GM12878 (cell line): ENCODE results near the gene CHST8. TPM values are rescaled to one million over a fixed set of nuclear protein-coding genes. Genes with fewer than 3 reads are reported as not detected.
"Not testable (repeated sequence)": the region's sequence is repeated elsewhere in the genome, so short reads cannot be mapped to it uniquely, and the experiment has no call there.

Experiments used
- ATAC-seq: fragments of 200-7000 bp; cut with Tn5 transposase; 3 replicates; pipeline ENCODE4 v1.9.1; 2020; ENCODE audit warnings: mild to moderate bottlenecking, moderate library complexity
- BruUV-seq: library from RNA; stranded (reverse); fragments of 400-500 nt; replicated peaks from 2 replicates; lab custom pipeline; 2021; lab: Mats Ljungman, UMichigan
- CTCF ChIA-PET: fragments of 300-600 bp; sonication (Branson Sonifier 250); formaldehyde crosslinking; extraction: SDS; loops from one replicate; lab custom pipeline; 2021; ENCODE audit warnings: inconsistent platforms; lab: Yijun Ruan, JAX
- POLR2A ChIA-PET: fragments of 350-600 bp; formaldehyde crosslinking; extraction: SDS; loops from one replicate; lab custom pipeline; 2021; ENCODE audit warnings: inconsistent platforms; lab: Charles Lee
- RAD21 ChIA-PET: fragments of 300-600 bp; sonication (Branson Sonifier 250); formaldehyde crosslinking; loops from one replicate; lab custom pipeline; 2023; ENCODE audit warnings: antibody characterized with exemption; ENCODE audit not compliant: unreplicated experiment; lab: Charles Lee
- SMC1A ChIA-PET: fragments of 300-600 bp; sonication (Branson Sonifier 250); formaldehyde crosslinking; loops from one replicate; lab custom pipeline; 2023; ENCODE audit not compliant: unreplicated experiment, uncharacterized antibody; lab: Charles Lee
- DNase-seq: peaks from one replicate; pipeline ENCODE4 v3.0.0-alpha.2; 2011; ENCODE audit warnings: low read depth, low spot score
- FAIRE-seq: peaks from 3 replicates; lab custom pipeline; 2011; peaks lifted over from hg19 to GRCh38; lab: Jason Lieb, UNC
- H2AFZ ChIP-seq: 2 replicates; pipeline ENCODE4 v1.6.0; 2011; ENCODE audit warnings: low read depth, low read length, control low read depth; ENCODE audit not compliant: control insufficient read depth
- H3K27ac ChIP-seq: 2 replicates; pipeline ENCODE4 v1.5.1; 2011; ENCODE audit warnings: control low read depth; ENCODE audit not compliant: control insufficient read depth, insufficient read depth
- H3K27me3 ChIP-seq, 2 experiments: replicated peaks in 1 of 2; 2 replicates each; pipeline versions ENCODE4 v1.6.0 to v1.6.1; 2011; ENCODE audit warnings: low read length in 1 of 2; ENCODE audit not compliant: control insufficient read depth in 2 of 2, insufficient read depth in 2 of 2
- H3K36me3 ChIP-seq, 2 experiments: 2 replicates each; pipeline ENCODE4 v1.5.1; 2011; ENCODE audit warnings: low read length in 1 of 2; ENCODE audit not compliant: control insufficient read depth in 2 of 2, insufficient read depth in 2 of 2
- H3K4me1 ChIP-seq: 2 replicates; pipeline ENCODE4 v1.6.1; 2011; ENCODE audit warnings: mild to moderate bottlenecking, low read length, moderate library complexity, mixed read lengths; ENCODE audit not compliant: control insufficient read depth, insufficient read depth
- H3K4me2 ChIP-seq: 2 replicates; pipeline ENCODE4 v1.6.0; 2011; ENCODE audit warnings: control low read depth; ENCODE audit not compliant: control insufficient read depth, insufficient read depth
- H3K4me3 ChIP-seq: fragments of 200-600 bp; sonication (generic); 2 replicates; pipeline ENCODE4 v1.5.1; 2016
- H3K79me2 ChIP-seq: 2 replicates; pipeline ENCODE4 v1.6.0; 2011; ENCODE audit warnings: low read length; ENCODE audit not compliant: control insufficient read depth, insufficient read depth
- H3K9ac ChIP-seq: 2 replicates; pipeline ENCODE4 v1.8.0; 2011; ENCODE audit warnings: low read length, control low read depth, mixed read lengths; ENCODE audit not compliant: control insufficient read depth, insufficient read depth
- H3K9me3 ChIP-seq: replicated peaks from 3 replicates; pipeline ENCODE4 v1.5.1; 2011; ENCODE audit warnings: mild to moderate bottlenecking, low read length; ENCODE audit not compliant: control insufficient read depth, insufficient read depth
- H4K20me1 ChIP-seq: 2 replicates; pipeline ENCODE4 v1.6.0; 2011; ENCODE audit not compliant: control insufficient read depth, insufficient read depth
- CUX1 ChIP-seq: IDR thresholded peaks from 2 replicates; pipeline ENCODE4 v1.6.1; 2012; ENCODE audit warnings: improper control_type of control experiment, low read depth, low read length; ENCODE audit not compliant: insufficient replicate concordance
- ETV6 ChIP-seq, 2 experiments: fragments of 450-650 bp in 1 of 2; IDR thresholded peaks in 1 of 2; conservative IDR thresholded peaks in 1 of 2; 2 replicates each; pipeline ENCODE4 v1.6.1; 2014; ENCODE audit warnings: antibody characterized with exemption in 1 of 2, borderline replicate concordance in 1 of 2, low read depth in 1 of 2, mild to moderate bottlenecking in 1 of 2, moderate library complexity in 1 of 2
- TARDBP ChIP-seq: IDR thresholded peaks from 2 replicates; pipeline ENCODE4 v1.6.1; 2016; ENCODE audit warnings: borderline replicate concordance
- WGBS: methylation state at CpG from one replicate; pipeline ENCODE4 v1.1.6; 2016; ENCODE audit warnings: low lambda C conversion rate; ENCODE audit not compliant: insufficient replicate concordance, insufficient coverage; ENCODE audit errors: missing lambda C conversion rate; 5-methylcytosine and 5-hydroxymethylcytosine counted together
- in situ Hi-C: fragments of 300-500 bp; cut with MboI; formaldehyde crosslinking; loops from 9 replicates; pipeline ENCODE4 v1.14.3; 2018; ENCODE audit warnings: mixed read lengths
- intact Hi-C: fragments of 100-400 bp; cut with micrococcal nuclease; formaldehyde crosslinking; loops from one replicate; pipeline ENCODE4 v1.14.2; 2022; ENCODE audit not compliant: unreplicated experiment
- polyA plus RNA-seq, 11 experiments: library from polyadenylated mRNA; depleted of rRNA in 4 of 11; unstranded in 6 of 11; stranded (reverse) in 5 of 11; fragments of >200 nt; fragmentation: Nextera tagmentation in 4 of 11; fragmentation: Illumina TruSeq in 1 of 11; extraction: Ambion mirVana in 4 of 11; extraction: Trizol in 1 of 11; gene quantifications; 1 replicate in 1 of 11; 2 replicates in 10 of 11; pipeline versions ENCODE4 v1.2.1 to v1.2.3, GENCODE V29; 2011 to 2016; ENCODE audit warnings: inconsistent platforms in 2 of 11, missing spikeins in 2 of 11, low read depth in 1 of 11
- total RNA-seq, 4 experiments: library from RNA; depleted of rRNA in 3 of 4; stranded (reverse); fragments of >200 nt in 3 of 4; fragmentation: Illumina TruSeq in 1 of 4; extraction: Trizol in 1 of 4; gene quantifications; 2 replicates each; pipeline versions ENCODE4 v1.2.1 to v1.2.3, GENCODE V29; 2013 to 2021
- TF ChIP-seq, protein P1 (sequence below): fragments of 450-650 bp; IDR thresholded peaks from 2 replicates; pipeline ENCODE4 v1.6.1; 2017; ENCODE audit warnings: mild to moderate bottlenecking

CHST8 gene
- total and polyA plus RNA-seq, 10 of the 15 experiments (the other 5 are each of a cell fraction or from before 2014, with no cell fraction given): 0.06 TPM; not detected in 9

DNA sequence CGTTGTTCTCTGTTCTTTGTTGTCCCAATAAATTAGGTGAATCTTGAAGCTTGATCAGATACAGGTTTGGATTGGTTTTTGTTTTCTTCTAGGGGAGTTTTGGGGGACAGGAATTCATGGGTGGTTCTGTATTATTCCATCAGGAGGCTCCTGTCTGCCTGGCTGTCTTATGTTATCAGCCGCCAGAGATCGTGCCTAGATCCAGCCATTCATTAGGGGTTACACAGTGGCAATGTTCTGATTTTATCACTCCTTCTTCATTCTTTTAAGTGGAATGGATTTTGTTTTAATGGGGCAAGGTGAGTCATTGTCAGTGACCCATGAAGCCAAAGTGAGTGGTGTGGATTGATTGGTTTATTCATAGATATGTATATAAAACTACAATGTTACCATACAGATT, 71.9 kb downstream of the CHST8 start:
- TF ChIP-seq TARDBP (no peak), ETV6 (conservative IDR thresholded peaks at IDR 0.05 in 1 of 2, IDR thresholded peaks at IDR 0.05 in 1 of 2; ENCODE audit: borderline replicate concordance in 1 of 2, low read depth in 1 of 2) (no peak), CUX1 (no peak)
- TF ChIP-seq, protein P1, sequence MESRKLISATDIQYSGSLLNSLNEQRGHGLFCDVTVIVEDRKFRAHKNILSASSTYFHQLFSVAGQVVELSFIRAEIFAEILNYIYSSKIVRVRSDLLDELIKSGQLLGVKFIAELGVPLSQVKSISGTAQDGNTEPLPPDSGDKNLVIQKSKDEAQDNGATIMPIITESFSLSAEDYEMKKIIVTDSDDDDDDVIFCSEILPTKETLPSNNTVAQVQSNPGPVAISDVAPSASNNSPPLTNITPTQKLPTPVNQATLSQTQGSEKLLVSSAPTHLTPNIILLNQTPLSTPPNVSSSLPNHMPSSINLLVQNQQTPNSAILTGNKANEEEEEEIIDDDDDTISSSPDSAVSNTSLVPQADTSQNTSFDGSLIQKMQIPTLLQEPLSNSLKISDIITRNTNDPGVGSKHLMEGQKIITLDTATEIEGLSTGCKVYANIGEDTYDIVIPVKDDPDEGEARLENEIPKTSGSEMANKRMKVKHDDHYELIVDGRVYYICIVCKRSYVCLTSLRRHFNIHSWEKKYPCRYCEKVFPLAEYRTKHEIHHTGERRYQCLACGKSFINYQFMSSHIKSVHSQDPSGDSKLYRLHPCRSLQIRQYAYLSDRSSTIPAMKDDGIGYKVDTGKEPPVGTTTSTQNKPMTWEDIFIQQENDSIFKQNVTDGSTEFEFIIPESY: no peak
- no peaks in the 10 kb centered on the region for H3K36me3 ChIP-seq
- no TSS peak for BruUV-seq
- H3K4me3 ChIP-seq: no peak overlapping the region
- RAD21 ChIA-PET: no interaction called here
- WGBS: 16% methylated on average over 3 of the region's 3 CpGs
- SMC1A ChIA-PET: no interaction called here
- no peaks in the 10 kb centered on the region for H3K79me2 ChIP-seq
- no peaks in the 10 kb centered on the region for H3K27me3 ChIP-seq
- no peak overlapping the region for H3K9ac ChIP-seq
- CTCF ChIA-PET: no interaction called here
- POLR2A ChIA-PET: no interaction called here
- H4K20me1 ChIP-seq: no peaks in the 10 kb centered on the region
- ATAC-seq: no peak
- FAIRE-seq: no peak
- H3K4me1 ChIP-seq: no peaks in the 10 kb centered on the region
- intact Hi-C loops (no loop called here), in situ Hi-C loops (no loop called here)
- H3K4me2 ChIP-seq: no peak overlapping the region
- no peak overlapping the region for H3K27ac ChIP-seq
- DNase-seq: no peak
- no peaks in the 10 kb centered on the region for H3K9me3 ChIP-seq
- no peak overlapping the region for H2AFZ ChIP-seq

DNA sequence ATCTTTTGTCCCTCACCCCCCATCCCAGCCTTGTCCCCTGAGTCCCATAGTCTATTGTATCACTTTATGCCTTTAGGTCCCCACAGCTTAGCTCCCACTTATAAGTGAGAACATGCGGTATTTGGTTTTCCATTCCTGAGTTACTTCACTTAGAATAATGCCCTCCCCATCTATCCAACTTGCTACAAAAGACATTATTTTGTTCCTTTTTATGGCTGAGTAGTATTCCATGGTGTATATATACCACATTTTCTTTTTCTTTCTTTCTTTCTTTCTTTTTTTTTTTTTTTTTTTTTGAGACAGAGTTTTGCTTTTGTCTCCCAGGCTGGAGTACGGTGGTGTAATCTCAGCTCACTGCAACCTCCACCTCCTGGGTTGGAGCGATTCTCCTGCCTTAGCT, 73.8 kb downstream of the CHST8 start:
- H3K4me3 ChIP-seq, in situ Hi-C loops, FAIRE-seq, H2AFZ ChIP-seq, H3K4me1 ChIP-seq, ATAC-seq, H3K9me3 ChIP-seq, BruUV-seq, H3K27ac ChIP-seq, RAD21 ChIA-PET, H3K36me3 ChIP-seq, H3K27me3 ChIP-seq, DNase-seq, H3K79me2 ChIP-seq, H3K9ac ChIP-seq, H4K20me1 ChIP-seq, H3K4me2 ChIP-seq, SMC1A ChIA-PET, POLR2A ChIA-PET, intact Hi-C loops: not testable (repeated sequence)
- CTCF ChIA-PET: interaction anchor here (0.6 kb wide), 1 partner anchor 548 kb away, joined by 3 read pairs; no protein-coding TSS in a partner anchor
- WGBS: 79% methylated on average over 2 of the region's 3 CpGs
